Upper lobe of left lung (tissue), 6 donors: ENCODE data around the gene TLN1. TPM values are rescaled to one million over a fixed set of nuclear protein-coding genes. Genes with fewer than 3 reads are reported as not detected.
A peak's percentile ranks its signal among the peaks of the same experiment; 100 is the strongest.

Experiments used
- ATAC-seq, 2 donors: fragments of 200-7000 bp; cut with Tn5 transposase; one replicate each; pipeline ENCODE4 v1.9.1; 2022; ENCODE audit warnings: mild to moderate bottlenecking in 2 of 2, moderate library complexity in 2 of 2; ENCODE audit not compliant: low FRiP score in 2 of 2
- DNase-seq, 2 donors: peaks; one replicate each; pipeline ENCODE4 v3.0.0-alpha.2; 2019 to 2020
- H3K27ac ChIP-seq, 4 donors: fragments of 200-600 bp; sonication (generic); one replicate each; pipeline ENCODE4 v1.5.1; 2016 to 2019
- H3K27me3 ChIP-seq, 4 donors: fragments of 200-600 bp; sonication (generic); one replicate each; pipeline ENCODE4 v1.5.1; 2017 to 2019
- H3K36me3 ChIP-seq, 4 donors: fragments of 200-600 bp; sonication (generic); one replicate each; pipeline ENCODE4 v1.5.1; 2016 to 2019
- H3K4me1 ChIP-seq, 4 donors: fragments of 200-600 bp; sonication (generic); one replicate each; pipeline ENCODE4 v1.5.1; 2018 to 2019
- H3K4me3 ChIP-seq, 4 donors: fragments of 200-600 bp; sonication (generic); one replicate each; pipeline ENCODE4 v1.5.1; 2017 to 2019; ENCODE audit warnings: mild to moderate bottlenecking in 2 of 4, moderate library complexity in 1 of 4
- H3K9me3 ChIP-seq, 4 donors: fragments of 200-600 bp; sonication (generic); one replicate each; pipeline ENCODE4 v1.5.1; 2018 to 2019
- CTCF ChIP-seq, 6 experiments: fragments of 450-650 bp in 4 of 6; fragments of 200-600 bp in 2 of 6; sonication (generic) in 2 of 6; IDR thresholded peaks; one replicate each; pipeline ENCODE4 v1.5.1; 2016 to 2019; ENCODE audit warnings: antibody characterized with exemption in 6 of 6
- EP300 ChIP-seq, 4 donors: sonication (generic); formaldehyde crosslinking; IDR thresholded peaks; one replicate each; pipeline ENCODE4 v1.5.1; 2017; ENCODE audit warnings: antibody characterized with exemption in 4 of 4, control low read depth in 2 of 4
- POLR2A ChIP-seq, 4 donors: fragments of 450-650 bp; IDR thresholded peaks; one replicate each; pipeline ENCODE4 v1.5.1; 2016 to 2017; ENCODE audit warnings: antibody characterized with exemption in 4 of 4, mild to moderate bottlenecking in 2 of 4
- POLR2AphosphoS5 ChIP-seq, 2 donors: sonication (generic); formaldehyde crosslinking; IDR thresholded peaks; one replicate each; pipeline ENCODE4 v1.5.1; 2017; ENCODE audit warnings: antibody characterized with exemption in 2 of 2
- WGBS, 2 donors: methylation state at CpG; one replicate each; pipeline ENCODE4 v1.1.5; 2017 to 2018; 5-methylcytosine and 5-hydroxymethylcytosine counted together
- total RNA-seq, 6 donors: library from RNA; depleted of rRNA in 4 of 6; stranded (reverse); fragments of >200 nt in 4 of 6; gene quantifications; one replicate each; pipeline versions ENCODE4 v1.1.0 to v1.2.1, GENCODE V29; 2016 to 2021
- donor health status: DM: no; HTN: no; CAD: no; lungs with moderate emphysema.
- donor health status: DM: no; HTN: yes; CAD: no; lungs with severe emphysema.

Gene TLN1
- total RNA-seq, 6 donors from 2014 or later, result 237 to 557 (median 325) TPM

GRCh38 chr9:35750256-35750531 is 18.2 kb upstream of the TLN1 start:
- ATAC-seq, result no peak
- Histone ChIP-seq H3K4me3 (peak overlapping the region in 2 of 4 donors; percentile 87 to 90), H3K27me3 (no peaks in the 10 kb centered on the region), H3K36me3 (peaks cover 23 to 43% (median 36%) of the 10 kb centered on the region in 4 donors), H3K4me1 (peaks cover 28 to 49% (median 37%) of the 10 kb centered on the region in 4 donors), H3K9me3 (no peaks in the 10 kb centered on the region), H3K27ac (peak overlapping the region; percentile 90 to 97 (median 94))
- TF ChIP-seq CTCF (IDR thresholded peaks at IDR 0.05) (no peak), POLR2AphosphoS5 (IDR thresholded peaks at IDR 0.05) (no peak), POLR2A (IDR thresholded peaks at IDR 0.05) (no peak), EP300 (IDR thresholded peaks at IDR 0.05) (no peak)
- 66 to 67% methylated on average over 4 of the region's 4 CpGs for WGBS, 2 donors
- DNase-seq, result no peak

- H3K27ac ChIP-seq, result peak overlapping the region; percentile 90 to 97 (median 94)
- peaks cover 23 to 48% (median 37%) of the 10 kb centered on the region in 4 donors for H3K36me3 ChIP-seq
- TF ChIP-seq POLR2A (IDR thresholded peaks at IDR 0.05), result no peak
- no peak for TF ChIP-seq POLR2AphosphoS5 (IDR thresholded peaks at IDR 0.05)
- TF ChIP-seq EP300 (IDR thresholded peaks at IDR 0.05), result no peak
- TF ChIP-seq CTCF (IDR thresholded peaks at IDR 0.05), result no peak
- 6 to 8% methylated on average over 14 to 17 of the region's 19 CpGs for WGBS, 2 donors
- no peaks in the 10 kb centered on the region for H3K27me3 ChIP-seq
- DNase-seq (peak in 1 of 2 donors; percentile 61), ATAC-seq (peak; percentile 24 to 52)
- peaks cover 32 to 54% (median 38%) of the 10 kb centered on the region in 4 donors for H3K4me1 ChIP-seq
- H3K9me3 ChIP-seq, result no peaks in the 10 kb centered on the region
- H3K4me3 ChIP-seq, result peak overlapping the region; percentile 76 to 90 (median 88)
Measured at GRCh38 chr9:35749515-35750255, 17.7 kb upstream of the TLN1 start.

- H3K4me3 ChIP-seq, result peak within 1 kb of the TSS; percentile 76 to 90 (median 88)
- peaks cover 32 to 60% (median 42%) of the 10 kb centered on the region in 4 donors for H3K4me1 ChIP-seq
- TF ChIP-seq POLR2AphosphoS5 (IDR thresholded peaks at IDR 0.05) (peak; percentile 71 to 79), CTCF (IDR thresholded peaks at IDR 0.05) (peak in 2 of 6 experiments; percentile 13 to 33), EP300 (IDR thresholded peaks at IDR 0.05) (peak in 1 of 4 donors; percentile 36), POLR2A (IDR thresholded peaks at IDR 0.05) (peak in 3 of 4 donors; percentile 47 to 81 (median 81))
- H3K27ac ChIP-seq, result peak within 1 kb of the TSS; percentile 90 to 97 (median 94)
- H3K27me3 ChIP-seq, result no peaks in the 10 kb centered on the region
- peak; percentile 91 to 96 for ATAC-seq
- H3K9me3 ChIP-seq, result no peaks in the 10 kb centered on the region
- 0% methylated on average over 10 of the region's 69 CpGs; no CpG with 5 or more reads in 1 of the 2 donors for WGBS, 2 donors
- peak; percentile 87 to 96 for DNase-seq
- peaks cover 21 to 48% (median 41%) of the 10 kb centered on the region in 4 donors for H3K36me3 ChIP-seq
Measured at GRCh38 chr9:35748858-35749514, 17.0 kb upstream of the TLN1 start, which contains the start of the genes GBA2 and RGP1. Gene GBA2 (minus strand): TSS chr9:35749228. CDS start chr9:35748704, 524 bp downstream. Gene RGP1 (plus strand): TSS chr9:35749287. CDS start chr9:35749756, 469 bp downstream.

- peaks cover 15 to 48% (median 41%) of the 10 kb centered on the region in 4 donors for H3K36me3 ChIP-seq
- H3K4me1 ChIP-seq, result peaks cover 32 to 66% (median 45%) of the 10 kb centered on the region in 4 donors
- 0% methylated on average over 1 to 24 of the region's 24 CpGs for WGBS, 2 donors
- ATAC-seq (no peak), DNase-seq (no peak)
- H3K27ac ChIP-seq, result peak overlapping the region; percentile 90 to 97 (median 94)
- H3K9me3 ChIP-seq, result no peaks in the 10 kb centered on the region
- TF ChIP-seq POLR2A (IDR thresholded peaks at IDR 0.05) (no peak), CTCF (IDR thresholded peaks at IDR 0.05) (no peak), EP300 (IDR thresholded peaks at IDR 0.05) (no peak), POLR2AphosphoS5 (IDR thresholded peaks at IDR 0.05) (no peak)
- H3K27me3 ChIP-seq, result no peaks in the 10 kb centered on the region
- peak overlapping the region; percentile 76 to 90 (median 88) for H3K4me3 ChIP-seq
Measured at GRCh38 chr9:35748242-35748857, 16.4 kb upstream of the TLN1 start.
